Activated CD4-positive, alpha-beta T cell treated with anti-CD3 and anti-CD28 coated beads, Interleukin-2, Interleukin-6, amounts not matched to agents 100 ng/mL and 50 ng/mL, durations not matched to agents 16 hours and 8 hours (primary cell): ENCODE data around the gene PACRGL.
A peak's percentile ranks its signal among the peaks of the same experiment; 100 is the strongest.
"Not testable (repeated sequence)": the region's sequence is repeated elsewhere in the genome, so short reads cannot be mapped to it uniquely, and the experiment has no call there.

Experiments used
- DNase-seq: peaks from one replicate; pipeline ENCODE4 v3.0.0-alpha.2; 2020

The PACRGL gene

DNA sequence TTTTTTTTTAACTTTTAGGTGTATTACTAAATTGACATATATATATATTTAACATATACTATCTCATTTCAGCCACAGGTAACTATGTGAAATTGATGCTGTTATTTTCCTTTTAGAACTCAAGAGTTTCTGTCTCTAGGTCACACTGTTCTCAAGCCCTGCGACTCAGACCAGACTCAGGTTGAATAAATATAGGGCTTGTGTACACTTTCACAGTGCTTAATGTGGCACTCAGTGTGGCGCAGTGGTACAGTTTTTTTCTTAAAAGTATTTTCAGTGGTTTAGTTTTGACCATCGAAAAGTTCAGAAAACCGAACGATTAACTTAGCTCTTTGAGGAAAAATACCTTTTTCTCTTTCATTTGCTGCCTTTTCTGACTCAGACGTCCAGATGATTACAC lies 24.7 kb downstream of the PACRGL start:
- no peak for DNase-seq

DNA sequence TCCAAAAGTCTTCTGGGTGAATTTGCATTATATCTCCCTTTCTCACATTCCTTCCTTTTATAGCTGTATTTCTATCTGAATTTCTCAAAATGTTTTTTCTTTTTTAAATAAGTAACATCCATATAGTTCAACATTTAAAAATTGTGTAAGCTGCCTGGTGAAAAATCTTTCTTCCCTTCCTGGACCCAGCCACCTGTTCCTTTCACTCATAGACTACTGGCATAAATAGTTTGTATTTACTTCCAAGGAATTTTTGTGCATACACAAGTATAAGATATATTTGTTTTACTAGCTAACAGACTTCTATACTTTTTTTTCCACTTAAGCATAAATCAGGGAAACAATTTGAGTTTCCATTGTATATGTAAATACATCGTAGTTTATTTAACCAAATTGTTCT lies 35.7 kb downstream of the PACRGL start:
- DNase-seq, result no peak

DNA sequence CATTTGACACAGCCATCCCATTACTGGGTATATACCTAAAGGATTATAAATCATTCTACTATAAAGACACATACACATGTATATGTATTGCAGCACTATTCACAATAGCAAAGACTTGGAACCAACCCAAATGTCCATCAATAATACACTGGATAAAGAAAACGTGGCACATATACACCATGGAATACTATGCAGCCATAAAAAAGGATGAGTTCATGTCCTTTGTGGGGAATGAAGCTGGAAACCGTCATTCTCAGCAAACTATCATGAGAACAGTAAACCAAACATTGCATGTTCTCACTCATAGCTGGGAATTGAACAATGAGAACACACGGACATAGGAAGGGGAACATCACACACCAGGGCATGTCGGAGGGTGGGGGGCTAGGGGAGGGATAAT lies 45.7 kb downstream of the PACRGL start:
- not testable (repeated sequence) for DNase-seq

DNA sequence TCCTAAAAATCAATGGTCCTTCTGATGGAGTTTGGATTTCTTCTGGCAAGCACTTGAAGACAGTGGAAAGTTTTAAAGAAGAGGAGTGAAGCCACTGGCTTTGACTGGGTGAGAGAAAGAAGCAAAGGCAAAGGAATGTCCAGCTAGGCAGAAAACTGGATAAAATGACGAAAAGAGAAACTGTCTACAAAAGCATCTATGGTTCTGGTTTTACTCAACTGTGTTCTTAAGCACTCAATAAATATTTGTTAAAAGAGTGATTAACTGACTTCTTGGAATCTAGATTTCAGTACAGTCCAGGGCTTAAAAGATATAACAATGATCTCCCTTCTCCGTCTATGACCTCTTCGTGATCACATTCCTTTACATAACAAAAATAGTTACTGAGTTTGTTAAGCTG lies 52.4 kb downstream of the PACRGL start:
- no peak for DNase-seq

DNA sequence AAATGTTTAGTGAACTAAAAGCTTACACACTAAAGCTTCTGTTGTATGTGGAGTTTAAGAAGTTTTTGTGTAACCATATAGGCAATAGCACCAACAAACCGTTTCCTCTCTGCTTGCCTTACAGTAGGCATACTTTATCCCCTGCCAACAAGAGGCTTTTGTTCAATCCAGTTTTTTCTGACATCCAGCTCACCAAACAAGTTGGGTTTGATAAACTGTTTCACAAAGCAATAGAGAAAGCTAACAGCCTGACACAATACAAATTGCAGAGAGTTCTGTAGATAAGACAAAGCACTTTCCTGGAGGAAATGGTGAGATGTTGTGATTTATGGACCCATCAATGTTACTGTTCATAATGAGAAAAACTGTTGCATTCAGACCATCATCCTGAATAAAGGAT lies 53.8 kb downstream of the PACRGL start:
- no peak for DNase-seq

DNA sequence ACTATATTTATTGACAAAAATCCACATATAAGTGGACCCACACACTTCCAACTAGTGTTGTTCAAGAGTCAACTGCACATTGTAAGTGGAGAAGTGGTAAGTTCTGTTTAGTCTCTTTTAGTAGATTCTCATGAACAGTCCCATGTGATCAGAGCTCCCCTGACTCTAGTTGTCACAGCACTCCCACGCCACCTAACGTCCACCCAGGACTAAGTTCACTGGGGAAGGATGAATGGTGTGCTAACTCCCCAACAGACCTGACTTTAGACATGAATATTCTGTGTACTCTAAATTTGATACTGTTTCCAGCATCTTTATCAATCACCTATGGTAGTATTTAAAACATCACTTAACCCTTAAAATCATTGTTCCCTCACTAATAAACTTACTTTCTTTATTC lies 59.8 kb downstream of the PACRGL start:
- DNase-seq, result no peak

DNA sequence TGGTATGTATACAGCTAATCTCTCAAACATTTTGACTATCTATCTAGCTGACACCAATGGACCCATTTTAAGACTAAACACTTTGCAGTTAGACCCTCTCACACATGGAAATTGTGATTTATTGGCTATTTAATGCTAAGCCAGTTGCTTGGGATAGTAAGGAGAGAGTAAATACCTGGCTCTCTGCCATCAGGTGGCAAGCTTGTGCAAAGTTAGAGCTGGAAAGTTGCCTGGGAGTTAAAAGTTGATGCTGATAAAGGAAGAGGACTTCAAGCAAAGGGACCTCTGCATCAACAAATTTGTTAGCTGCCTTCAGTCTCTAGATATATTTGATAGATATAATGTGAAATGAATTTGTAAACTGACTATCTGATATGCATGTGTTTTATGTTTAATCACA lies 61.1 kb downstream of the PACRGL start:
- no peak for DNase-seq

DNA sequence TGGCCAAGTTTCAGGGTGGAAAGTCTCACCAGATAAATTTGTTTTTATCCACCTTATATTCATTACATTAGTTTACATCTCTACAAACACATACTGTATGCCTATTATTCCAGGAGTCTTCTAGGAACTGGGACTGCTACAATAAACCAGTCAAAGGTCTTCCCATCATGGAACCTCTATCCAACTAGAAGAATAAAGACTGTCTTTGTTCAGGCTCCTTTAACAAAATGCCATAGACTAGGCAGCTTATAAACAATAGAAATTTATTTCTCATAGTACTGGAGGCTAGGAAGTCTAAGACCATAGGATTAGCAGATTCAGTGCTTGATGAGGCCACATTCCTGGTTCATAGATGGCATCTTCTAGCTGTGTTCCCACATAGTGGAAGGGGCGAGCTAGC lies 61.6 kb downstream of the PACRGL start:
- no peak for DNase-seq

DNA sequence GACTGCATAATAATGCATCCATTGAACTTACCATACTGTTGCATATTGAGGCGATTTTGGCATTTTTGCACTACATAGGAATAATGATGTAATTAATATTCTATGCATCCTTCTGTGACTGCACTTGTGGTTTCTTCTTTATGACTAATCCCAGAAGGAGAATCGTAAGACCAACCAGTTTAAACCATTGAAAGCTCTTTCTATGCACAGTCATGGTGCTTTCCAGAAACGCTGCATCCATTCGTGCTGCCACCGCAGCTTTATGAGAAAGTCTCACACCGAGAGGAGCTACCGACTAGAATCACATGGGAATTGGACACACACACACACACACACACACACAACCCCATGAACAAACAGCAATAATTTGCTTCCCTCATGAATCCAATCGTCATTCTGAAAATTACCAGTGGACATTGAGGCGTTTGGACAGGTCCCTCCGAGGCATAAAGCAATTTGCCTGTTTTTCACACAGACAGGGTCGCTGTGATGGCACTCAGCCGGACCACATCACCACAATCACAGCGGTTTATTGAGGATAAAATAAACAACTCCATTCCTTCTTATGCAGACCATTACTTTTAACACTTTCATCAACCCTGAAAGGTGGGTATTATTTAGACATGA lies 64.2 kb downstream of the PACRGL start:
- no peak for DNase-seq

DNA sequence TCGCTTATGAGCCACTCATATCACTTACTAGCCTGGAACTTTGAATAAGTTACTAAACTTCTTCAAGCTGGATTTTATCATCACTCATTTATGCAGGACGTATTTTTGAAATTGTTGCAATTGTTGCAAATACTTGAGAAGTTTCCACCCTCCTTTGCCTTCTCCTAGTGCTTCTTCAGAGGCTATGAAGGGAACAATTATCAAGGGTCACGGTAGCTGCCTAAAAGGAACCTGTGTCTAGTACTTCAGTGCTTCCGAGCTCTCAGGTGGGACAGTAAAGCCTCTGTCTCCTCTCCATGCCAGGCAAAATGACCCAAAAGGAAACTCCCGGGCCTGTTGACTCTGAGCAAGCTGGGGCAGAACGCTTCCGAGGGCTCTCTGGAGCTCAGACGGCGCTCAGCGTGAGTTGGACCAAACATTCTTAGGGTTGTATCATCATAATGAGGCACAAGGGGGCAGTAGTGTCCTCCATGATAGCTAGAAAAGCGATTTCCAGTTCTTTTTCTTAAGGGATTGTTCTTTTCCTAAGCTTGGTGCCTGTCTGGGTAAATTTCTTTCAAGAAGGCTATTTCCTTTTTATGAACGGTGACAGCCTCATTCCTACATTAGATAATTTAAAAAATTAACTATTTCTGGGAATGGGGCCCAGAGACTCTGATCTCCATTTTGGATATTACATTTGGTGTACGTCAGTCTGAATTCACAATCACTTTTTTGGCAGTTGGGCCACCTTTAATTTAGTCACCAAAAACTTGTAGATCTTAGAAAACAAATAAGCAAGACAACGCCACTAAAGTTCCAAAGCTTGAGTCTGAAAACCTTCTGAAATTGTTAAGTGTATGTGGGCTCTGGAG lies 73.1 kb downstream of the PACRGL start:
- DNase-seq, result peak; percentile 43

DNA sequence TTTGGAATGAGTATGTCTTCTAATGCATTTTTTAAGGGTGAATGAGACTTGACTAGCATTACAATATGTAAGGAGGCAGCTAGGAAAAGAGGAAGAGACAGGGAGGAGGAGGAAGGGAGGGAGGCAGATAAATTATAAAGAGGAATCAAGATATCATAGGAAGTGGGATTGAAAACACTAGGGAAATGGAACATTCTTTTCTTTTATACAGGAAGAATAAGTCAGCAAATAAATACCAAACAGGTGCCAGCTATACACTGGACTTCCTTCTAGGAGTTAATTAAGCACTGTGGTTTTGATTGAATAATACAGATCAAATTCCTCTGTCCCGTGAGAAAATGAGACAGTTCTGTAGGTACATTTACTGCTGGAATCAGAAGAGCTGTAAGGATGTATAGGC lies 78.6 kb downstream of the PACRGL start:
- DNase-seq, result no peak

DNA sequence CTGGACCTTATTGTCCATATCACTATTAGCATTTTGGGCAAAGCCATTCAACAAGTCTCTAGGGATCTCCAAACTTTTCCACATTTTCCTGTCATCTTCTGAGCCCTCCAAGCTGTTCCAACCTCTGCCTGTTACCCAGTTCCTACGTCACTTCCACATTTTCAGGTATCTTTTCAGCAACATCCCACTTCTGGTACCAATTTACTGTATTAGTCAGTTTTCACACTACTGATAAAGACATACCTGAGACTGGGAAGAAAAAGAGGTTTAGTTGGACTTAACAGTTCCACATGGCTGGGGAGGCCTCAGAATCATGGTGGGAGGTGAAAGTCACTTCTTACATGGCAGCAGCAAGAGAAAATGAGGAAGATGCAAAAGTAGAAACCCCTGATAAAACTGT lies 82.9 kb downstream of the PACRGL start:
- not testable (repeated sequence) for DNase-seq

DNA sequence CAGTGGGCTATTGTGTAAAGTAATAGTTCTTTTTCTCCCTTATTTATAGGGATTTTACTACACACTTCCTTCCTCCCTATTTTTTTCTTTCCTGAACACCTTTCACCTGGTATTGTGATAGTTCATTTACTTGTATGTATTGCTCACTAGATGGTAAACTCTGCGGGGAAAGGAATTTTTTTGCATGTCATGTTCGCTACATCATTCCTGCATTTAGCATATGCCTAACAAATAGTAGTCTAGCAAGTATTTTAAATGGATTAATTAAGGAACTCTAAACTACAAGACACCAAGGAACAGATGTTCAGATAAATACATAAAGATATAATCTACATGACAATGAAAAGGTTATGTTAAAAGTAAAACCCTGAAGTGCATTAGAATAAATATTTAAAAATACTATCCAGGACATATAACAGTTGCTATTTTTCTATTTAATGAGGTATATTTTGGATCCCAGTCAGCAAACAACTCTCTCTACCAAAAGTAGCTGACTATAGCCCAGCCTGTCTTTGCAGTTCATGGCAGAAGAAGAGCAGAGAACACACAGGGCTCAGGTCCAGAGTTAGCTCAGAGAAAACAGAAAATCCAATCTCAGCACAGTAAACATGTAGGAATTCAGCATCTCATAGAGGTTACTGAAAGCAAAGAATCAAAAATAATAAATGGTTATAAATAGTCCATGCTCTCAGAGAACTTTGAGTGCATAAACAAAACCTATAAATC lies 87.8 kb downstream of the PACRGL start:
- DNase-seq, result no peak
